Body of pancreas (tissue), 4 donors: Measurements from ENCODE around the gene GABRB1. TPM values are rescaled to one million over a fixed set of nuclear protein-coding genes. Genes with fewer than 3 reads are reported as not detected.

Experiments used
- ATAC-seq: fragments of 150-250 bp; one replicate; pipeline ENCODE4 v1.9.1; 2016
- DNase-seq, 4 donors: peaks; one replicate each; pipeline ENCODE4 v3.0.0-alpha.2; 2019
- H3K27ac ChIP-seq, 4 donors: fragments of 200-600 bp; sonication (generic); 1 replicate in 3 of 4; 2 replicates in 1 of 4; pipeline versions ENCODE4 v1.5.1 to v1.6.1; 2016 to 2019; ENCODE audit warnings: mild to moderate bottlenecking in 1 of 4, mixed read lengths in 1 of 4, moderate library complexity in 1 of 4
- H3K27me3 ChIP-seq, 2 donors: fragments of 200-600 bp; sonication (generic); one replicate each; pipeline ENCODE4 v1.6.0; 2016; ENCODE audit warnings: mild to moderate bottlenecking in 1 of 2
- H3K36me3 ChIP-seq, 2 donors: fragments of 200-600 bp; sonication (generic); replicated peaks in 1 of 2; 2 replicates each; pipeline ENCODE4 v1.5.1; 2016; ENCODE audit warnings: low read depth in 2 of 2; ENCODE audit not compliant: insufficient read depth in 1 of 2
- H3K4me1 ChIP-seq: fragments of 200-600 bp; sonication (generic); one replicate; pipeline ENCODE4 v1.6.0; 2016
- H3K4me3 ChIP-seq, 2 donors: fragments of 200-600 bp; sonication (generic); 1 replicate in 1 of 2; 2 replicates in 1 of 2; pipeline ENCODE4 v1.5.1; 2016 to 2019
- H3K9me3 ChIP-seq, 3 donors: fragments of 200-600 bp; sonication (generic); 1 replicate in 2 of 3; 2 replicates in 1 of 3; pipeline ENCODE4 v1.5.1; 2016
- POLR2A ChIP-seq, 3 donors: fragments of 450-650 bp; IDR thresholded peaks; one replicate each; pipeline ENCODE4 v1.6.1; 2016; ENCODE audit warnings: antibody characterized with exemption in 3 of 3, mild to moderate bottlenecking in 2 of 3
- WGBS, 2 donors: methylation state at CpG; one replicate each; pipeline ENCODE4 v1.1.5; 2017; 5-methylcytosine and 5-hydroxymethylcytosine counted together
- intact Hi-C: fragments of 100-400 bp; cut with DNase I; formaldehyde crosslinking; loops from one replicate; pipeline ENCODE4 v1.15.1; 2023
- total RNA-seq, 2 donors: library from RNA; depleted of rRNA; stranded (reverse); fragments of >200 nt; gene quantifications; one replicate each; pipeline ENCODE4 v1.1.0, GENCODE V29; 2016
- TF ChIP-seq, protein P1 (sequence below), 7 experiments: fragments of 450-650 bp in 4 of 7; fragments of 200-600 bp in 3 of 7; sonication (generic) in 3 of 7; IDR thresholded peaks; one replicate each; pipeline ENCODE4 v1.5.1; 2016 to 2019; ENCODE audit warnings: antibody characterized with exemption in 7 of 7

GABRB1 gene
- not detected for total RNA-seq

DNA sequence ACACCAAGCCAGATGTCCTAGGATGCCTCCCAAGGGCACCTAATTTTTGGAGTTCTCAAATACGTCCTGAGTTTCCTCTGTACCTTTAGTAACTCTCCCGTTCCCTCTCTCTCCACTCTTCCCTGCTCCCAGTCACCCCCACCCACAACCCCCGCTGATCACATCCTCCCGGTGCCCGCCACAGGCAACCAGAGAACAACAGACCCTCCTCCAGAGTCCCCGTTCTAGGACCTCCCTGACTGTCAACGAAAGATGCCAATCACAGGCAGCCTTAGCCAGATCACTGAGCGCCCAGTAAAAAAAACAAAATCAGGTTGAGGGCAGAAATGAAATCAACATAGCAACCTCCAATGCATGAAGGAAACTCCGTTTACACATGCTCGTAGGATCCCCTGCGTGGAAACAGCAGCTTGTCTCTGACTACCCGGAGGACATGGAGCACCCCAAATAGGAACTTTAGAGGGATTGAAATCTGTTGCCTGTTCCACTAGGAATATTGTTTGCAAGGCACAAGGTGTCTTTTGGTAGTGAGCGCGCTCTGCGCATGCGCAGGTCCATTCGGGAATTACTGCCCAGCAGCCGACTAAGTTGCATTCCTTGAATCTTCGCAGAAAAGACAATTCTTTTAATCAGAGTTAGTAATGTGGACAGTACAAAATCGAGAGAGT lies at the start of gene GABRB1:
TSS of gene GABRB1 (plus strand) at position 557 of the 668 bp plus-strand sequence.
- H3K27ac ChIP-seq = no peak within 1 kb of the TSS
- WGBS, 2 donors = 4 to 7% methylated on average over 20 of the region's 20 CpGs
- H3K36me3 ChIP-seq = no peaks in the 10 kb centered on the region
- peak within 1 kb of the TSS; percentile 0 to 42 for H3K4me3 ChIP-seq
- peak; percentile 61 for ATAC-seq
- H3K9me3 ChIP-seq = no peaks in the 10 kb centered on the region
- peak; percentile 65 to 80 (median 68) for DNase-seq
- TF ChIP-seq, protein P1, sequence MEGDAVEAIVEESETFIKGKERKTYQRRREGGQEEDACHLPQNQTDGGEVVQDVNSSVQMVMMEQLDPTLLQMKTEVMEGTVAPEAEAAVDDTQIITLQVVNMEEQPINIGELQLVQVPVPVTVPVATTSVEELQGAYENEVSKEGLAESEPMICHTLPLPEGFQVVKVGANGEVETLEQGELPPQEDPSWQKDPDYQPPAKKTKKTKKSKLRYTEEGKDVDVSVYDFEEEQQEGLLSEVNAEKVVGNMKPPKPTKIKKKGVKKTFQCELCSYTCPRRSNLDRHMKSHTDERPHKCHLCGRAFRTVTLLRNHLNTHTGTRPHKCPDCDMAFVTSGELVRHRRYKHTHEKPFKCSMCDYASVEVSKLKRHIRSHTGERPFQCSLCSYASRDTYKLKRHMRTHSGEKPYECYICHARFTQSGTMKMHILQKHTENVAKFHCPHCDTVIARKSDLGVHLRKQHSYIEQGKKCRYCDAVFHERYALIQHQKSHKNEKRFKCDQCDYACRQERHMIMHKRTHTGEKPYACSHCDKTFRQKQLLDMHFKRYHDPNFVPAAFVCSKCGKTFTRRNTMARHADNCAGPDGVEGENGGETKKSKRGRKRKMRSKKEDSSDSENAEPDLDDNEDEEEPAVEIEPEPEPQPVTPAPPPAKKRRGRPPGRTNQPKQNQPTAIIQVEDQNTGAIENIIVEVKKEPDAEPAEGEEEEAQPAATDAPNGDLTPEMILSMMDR (IDR thresholded peaks at IDR 0.05) = no peak
- no peak for TF ChIP-seq POLR2A (IDR thresholded peaks at IDR 0.05)
- intact Hi-C loops = no loop called here
- H3K27me3 ChIP-seq = no peaks in the 10 kb centered on the region
- H3K4me1 ChIP-seq = peaks cover 16% of the 10 kb centered on the region

DNA sequence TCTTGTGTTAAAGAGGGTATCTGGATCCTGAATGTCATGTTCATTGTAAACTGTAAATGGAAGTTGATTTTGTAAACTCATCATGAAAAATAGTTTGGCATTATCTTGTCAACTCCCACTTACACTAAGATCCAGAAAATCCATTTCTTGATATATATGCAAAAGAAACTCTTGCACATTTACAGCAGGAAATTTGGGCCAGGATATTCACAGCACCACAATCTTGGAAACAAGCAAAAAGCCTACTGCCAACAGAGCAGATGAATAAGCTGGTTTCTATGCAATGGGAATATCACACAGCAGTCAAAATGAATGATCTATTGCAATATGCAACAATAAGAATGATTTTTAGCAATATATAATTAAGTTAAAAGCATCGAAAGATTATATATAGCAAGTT lies 46.6 kb upstream of the GABRB1 start:
- DNase-seq (no peak), ATAC-seq (no peak)
- no peaks in the 10 kb centered on the region for H3K9me3 ChIP-seq
- no peaks in the 10 kb centered on the region for H3K36me3 ChIP-seq
- no peak overlapping the region for H3K27ac ChIP-seq
- 52 to 57% methylated on average over 1 of the region's 1 CpG for WGBS, 2 donors
- no peaks in the 10 kb centered on the region for H3K4me1 ChIP-seq
- TF ChIP-seq, protein P1 (IDR thresholded peaks at IDR 0.05) = no peak
- TF ChIP-seq POLR2A (IDR thresholded peaks at IDR 0.05) = no peak
- H3K27me3 ChIP-seq = no peaks in the 10 kb centered on the region
- no peak overlapping the region for H3K4me3 ChIP-seq
- intact Hi-C loops = no loop called here

DNA sequence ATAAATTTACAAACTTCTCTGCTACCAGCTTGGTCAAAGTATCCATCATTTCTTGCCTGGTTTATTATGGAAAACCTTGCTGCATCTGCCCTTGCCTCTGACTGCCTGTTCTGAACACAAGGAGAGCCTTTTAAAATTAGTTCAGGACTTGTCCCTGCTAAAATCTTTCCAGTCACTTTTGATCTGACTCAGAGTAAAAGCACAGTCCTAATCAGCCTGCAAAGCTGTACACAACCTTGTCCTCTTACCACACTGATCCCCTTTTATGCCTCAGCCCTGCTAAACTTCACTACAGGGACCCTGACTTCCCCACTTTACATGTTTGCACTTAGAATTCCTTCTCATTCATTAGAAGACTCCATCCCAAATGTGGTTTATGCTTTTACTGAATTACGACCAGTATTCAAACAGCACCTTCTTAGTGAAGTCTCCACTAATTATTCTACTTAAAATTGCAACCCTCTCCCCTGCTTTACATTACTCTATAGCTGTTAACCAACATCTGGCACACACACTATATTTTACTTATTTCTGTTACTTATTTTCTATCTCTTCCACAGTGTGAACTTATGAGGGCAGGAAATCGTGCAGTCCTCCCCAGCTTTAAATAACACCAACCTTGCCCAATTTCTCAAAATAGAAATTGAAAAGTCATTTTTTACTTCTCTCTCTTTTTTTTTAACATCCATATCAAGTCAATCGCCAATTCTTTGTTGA lies 44.3 kb upstream of the GABRB1 start:
- no peaks in the 10 kb centered on the region for H3K9me3 ChIP-seq
- no peak overlapping the region for H3K27ac ChIP-seq
- H3K4me3 ChIP-seq = no peak overlapping the region
- no peaks in the 10 kb centered on the region for H3K27me3 ChIP-seq
- TF ChIP-seq POLR2A (IDR thresholded peaks at IDR 0.05) = no peak
- TF ChIP-seq, protein P1 (IDR thresholded peaks at IDR 0.05) = no peak
- 36 to 38% methylated on average over 3 of the region's 3 CpGs for WGBS, 2 donors
- H3K36me3 ChIP-seq = no peaks in the 10 kb centered on the region
- ATAC-seq (no peak), DNase-seq (no peak)
- H3K4me1 ChIP-seq = no peaks in the 10 kb centered on the region
- intact Hi-C loops = no loop called here

DNA sequence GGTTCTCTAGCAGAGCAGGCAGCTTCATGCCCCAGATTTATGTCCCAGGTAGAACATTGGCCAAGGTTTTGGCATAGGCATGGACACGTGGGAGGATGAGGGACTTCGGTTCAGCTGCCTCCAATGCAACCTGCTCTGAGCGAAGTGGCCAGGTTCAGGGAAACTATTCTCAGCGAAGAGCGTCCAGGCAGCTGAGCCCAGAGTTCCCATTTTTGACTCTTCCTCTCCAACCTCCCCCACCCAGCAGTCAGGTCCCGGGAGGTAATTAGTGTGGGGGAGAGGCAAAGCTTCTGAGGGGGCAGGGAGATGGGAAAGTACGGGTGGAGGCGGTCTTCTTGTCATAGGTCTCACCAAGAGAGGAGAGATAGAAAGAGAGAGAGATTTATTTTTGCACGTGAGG lies 39.0 kb upstream of the GABRB1 start:
- Histone ChIP-seq H3K27ac (no peak overlapping the region), H3K9me3 (no peaks in the 10 kb centered on the region), H3K4me1 (peaks cover 16% of the 10 kb centered on the region), H3K27me3 (no peaks in the 10 kb centered on the region), H3K4me3 (no peak overlapping the region), H3K36me3 (no peaks in the 10 kb centered on the region)
- ATAC-seq (no peak), DNase-seq (no peak)
- TF ChIP-seq, protein P1 (IDR thresholded peaks at IDR 0.05) = no peak
- no peak for TF ChIP-seq POLR2A (IDR thresholded peaks at IDR 0.05)
- intact Hi-C loops = no loop called here
- WGBS, 2 donors = 11 to 17% methylated on average over 9 of the region's 9 CpGs
